ENCODE results near the gene IFT80.

- TF ChIP-seq CTCF (IDR thresholded peaks at IDR 0.05; ENCODE audit: insufficient read depth, low read length, poor library complexity, severe bottlenecking) (no peak), EZH2phosphoT487 (conservative IDR thresholded peaks at IDR 0.05; ENCODE audit: low read length) (no peak)
Measured at GRCh38 chr3:160279657-160280056, 119.4 kb downstream of the IFT80 start.
